T-helper 1 cell (primary cell): ENCODE results near the gene SURF2.
"Not testable (repeated sequence)": the region's sequence is repeated elsewhere in the genome, so short reads cannot be mapped to it uniquely, and the experiment has no call there.

ENCODE experiments used
- DNase-seq, 5 donors: peaks; one replicate each; pipeline ENCODE4 v3.0.0-alpha.2; 2012 to 2020
- total RNA-seq, 4 donors: gene quantifications; one replicate each; lab custom pipeline; 2026; lab: John Stamatoyannopoulos, UW

SURF2 gene
- total RNA-seq: 4.4 to 11.9 (median 8.4) reads per million in 4 donors

GRCh38 chr9:133356391-133357091, at the start of gene SURF2, which contains the start of gene SURF1:
SURF2 (plus strand) TSS chr9:133356550; CDS start chr9:133356593, 43 bp downstream.
SURF1 (minus strand) TSS chr9:133356487; CDS start chr9:133356453, 34 bp downstream.
- peak; percentile 81 to 91 (median 86) for DNase-seq

GRCh38 chr9:133307301-133307700, 49.0 kb upstream of the SURF2 start:
- no peak for DNase-seq

- DNase-seq: no peak
Measured at GRCh38 chr9:133309608-133310007, 46.7 kb upstream of the SURF2 start.

- DNase-seq: no peak
Measured at GRCh38 chr9:133315997-133316396, 40.4 kb upstream of the SURF2 start.

- not testable (repeated sequence) for DNase-seq
Measured at GRCh38 chr9:133317551-133317950, 38.8 kb upstream of the SURF2 start.

- no peak for DNase-seq
Measured at GRCh38 chr9:133320421-133320881, 35.9 kb upstream of the SURF2 start.

- no peak for DNase-seq
Measured at GRCh38 chr9:133321411-133321935, 34.9 kb upstream of the SURF2 start.

GRCh38 chr9:133322701-133323100, 33.6 kb upstream of the SURF2 start:
- DNase-seq: no peak

GRCh38 chr9:133323211-133323610, 33.1 kb upstream of the SURF2 start:
- no peak for DNase-seq

GRCh38 chr9:133323991-133324703, 32.2 kb upstream of the SURF2 start:
- DNase-seq: no peak

- DNase-seq: not testable (repeated sequence)
Measured at GRCh38 chr9:133327021-133327420, 29.3 kb upstream of the SURF2 start.

GRCh38 chr9:133327834-133328484, 28.4 kb upstream of the SURF2 start:
- no peak for DNase-seq

GRCh38 chr9:133329306-133330156, 26.8 kb upstream of the SURF2 start:
- not testable (repeated sequence) for DNase-seq

- no peak for DNase-seq
Measured at GRCh38 chr9:133331221-133331620, 25.1 kb upstream of the SURF2 start.

GRCh38 chr9:133331641-133332380, 24.5 kb upstream of the SURF2 start:
- DNase-seq: no peak

- DNase-seq: no peak
Measured at GRCh38 chr9:133332381-133332730, 24.0 kb upstream of the SURF2 start.

- DNase-seq: no peak
Measured at GRCh38 chr9:133333011-133333410, 23.3 kb upstream of the SURF2 start.

GRCh38 chr9:133333566-133333965, 22.8 kb upstream of the SURF2 start:
- no peak for DNase-seq

- DNase-seq: no peak
Measured at GRCh38 chr9:133334161-133334560, 22.2 kb upstream of the SURF2 start.

- not testable (repeated sequence) for DNase-seq
Measured at GRCh38 chr9:133334888-133335287, 21.5 kb upstream of the SURF2 start.
